GM19452 (cell line): ENCODE measurements around the gene MUC12.

Experiments
- ATAC-seq: cut with Tn5 transposase; IDR thresholded peaks from one replicate; pipeline ENCODE4 v1.9.1; 2021; ENCODE audit not compliant: unreplicated experiment

MUC12 gene

DNA sequence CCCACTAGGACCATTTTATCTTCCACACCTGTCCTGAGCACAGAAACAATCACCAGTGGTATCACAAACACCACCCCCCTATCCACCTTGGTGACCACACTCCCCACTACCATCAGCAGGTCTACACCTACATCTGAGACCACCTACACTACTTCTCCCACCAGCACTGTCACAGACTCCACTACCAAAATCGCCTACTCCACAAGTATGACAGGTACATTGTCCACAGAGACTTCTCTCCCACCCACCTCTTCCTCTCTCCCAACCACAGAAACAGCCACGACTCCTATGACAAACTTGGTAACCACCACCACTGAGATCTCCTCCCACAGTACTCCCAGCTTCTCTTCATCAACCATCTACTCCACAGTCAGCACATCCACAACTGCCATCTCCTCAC, 16.7 kb upstream of the MUC12 start:
- ATAC-seq, result no peak

DNA sequence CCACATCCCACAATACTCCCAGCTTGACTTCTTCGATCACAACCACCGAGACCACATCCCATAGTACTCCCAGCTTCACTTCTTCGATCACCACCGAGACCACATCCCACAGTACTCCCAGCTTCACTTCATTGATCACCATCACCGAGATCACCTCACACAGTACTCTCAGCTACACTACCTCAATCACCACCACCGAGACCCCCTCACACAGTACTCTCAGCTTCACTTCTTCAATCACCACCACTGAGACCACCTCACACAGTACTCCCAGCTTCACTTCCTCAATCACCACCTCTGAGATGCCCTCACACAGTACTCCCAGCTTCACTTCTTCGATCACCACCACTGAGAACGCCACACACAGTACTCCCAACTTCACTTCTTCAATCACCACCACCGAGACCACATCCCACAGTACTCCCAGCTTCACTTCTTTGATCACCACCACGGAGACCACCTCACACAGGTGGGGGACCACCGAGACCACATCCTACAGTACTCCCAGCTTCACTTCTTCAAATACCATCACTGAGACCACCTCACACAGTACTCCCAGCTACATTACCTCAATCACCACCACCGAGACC, 11.4 kb upstream of the MUC12 start:
- ATAC-seq, result no peak

DNA sequence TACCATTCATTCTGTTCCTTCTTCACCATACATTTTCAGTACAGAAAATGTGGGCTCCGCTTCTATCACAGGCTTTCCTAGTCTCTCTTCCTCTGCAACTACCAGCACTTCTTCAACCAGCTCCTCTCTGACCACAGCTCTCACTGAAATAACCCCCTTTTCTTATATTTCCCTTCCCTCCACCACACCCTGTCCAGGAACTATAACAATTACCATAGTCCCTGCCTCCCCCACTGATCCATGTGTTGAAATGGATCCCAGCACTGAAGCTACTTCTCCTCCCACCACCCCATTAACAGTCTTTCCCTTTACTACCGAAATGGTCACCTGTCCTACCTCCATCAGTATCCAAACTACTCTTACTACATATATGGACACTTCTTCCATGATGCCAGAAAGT, 9.5 kb upstream of the MUC12 start:
- no peak for ATAC-seq

DNA sequence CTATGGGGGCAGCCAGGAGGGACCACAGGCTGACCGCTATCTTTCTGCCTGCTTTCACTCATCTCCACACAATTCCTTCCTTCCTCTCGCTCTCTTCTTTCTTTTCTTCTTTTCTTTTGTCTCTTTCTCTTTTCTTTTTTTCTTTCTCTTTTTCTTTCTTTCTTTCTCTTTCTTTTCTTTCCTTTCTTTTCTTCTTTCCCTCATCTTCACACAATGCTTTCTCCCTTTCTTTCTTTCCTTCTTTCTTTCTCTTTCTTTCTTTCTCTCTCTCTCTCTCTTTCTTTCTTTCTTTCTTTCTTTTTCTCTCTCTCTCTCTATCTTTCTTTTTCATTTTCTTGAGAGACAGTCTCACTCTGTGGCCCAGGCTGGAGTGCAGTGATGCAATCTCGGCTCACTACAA, 6.8 kb upstream of the MUC12 start:
- no peak for ATAC-seq

DNA sequence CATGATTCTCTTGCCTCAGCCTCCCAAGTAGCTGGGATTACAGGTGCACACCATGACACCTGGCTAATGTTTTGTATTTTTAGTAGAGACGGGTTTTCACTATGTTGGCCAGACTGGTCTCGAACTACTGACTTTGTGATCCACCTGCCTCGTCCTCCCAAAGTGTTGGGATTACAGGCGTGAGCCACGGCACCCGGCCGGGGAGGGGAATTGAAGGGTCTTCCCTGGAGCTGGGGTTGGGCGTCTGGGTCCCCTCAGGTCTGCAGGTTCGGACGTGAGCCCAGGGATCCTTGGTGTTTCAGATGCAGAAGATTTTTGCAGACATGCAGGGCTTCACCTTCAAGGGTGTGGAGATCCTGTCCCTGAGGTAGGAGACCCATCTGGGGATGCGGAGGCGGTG, 6.0 kb upstream of the MUC12 start:
- ATAC-seq, result no peak

DNA sequence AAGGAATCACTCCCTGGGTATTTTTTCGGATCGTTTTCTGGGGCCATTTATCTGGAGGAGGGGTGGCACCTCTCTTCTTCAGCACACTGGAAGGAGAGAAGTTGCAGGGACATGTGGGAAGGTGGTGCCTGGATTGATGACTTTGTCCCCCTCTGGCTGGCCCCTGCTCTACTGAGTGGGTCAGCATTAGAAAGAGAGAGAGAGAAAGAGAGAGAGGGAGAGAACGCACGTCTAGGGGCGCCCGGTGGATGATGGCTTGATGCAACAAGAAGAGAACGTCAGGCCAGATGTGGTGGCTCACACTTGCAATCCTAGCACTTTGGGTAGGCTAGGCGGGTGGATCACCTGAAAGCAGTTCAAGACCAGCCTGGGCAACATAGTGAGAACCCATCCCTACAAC, 5.5 kb upstream of the MUC12 start:
- ATAC-seq, result no peak

DNA sequence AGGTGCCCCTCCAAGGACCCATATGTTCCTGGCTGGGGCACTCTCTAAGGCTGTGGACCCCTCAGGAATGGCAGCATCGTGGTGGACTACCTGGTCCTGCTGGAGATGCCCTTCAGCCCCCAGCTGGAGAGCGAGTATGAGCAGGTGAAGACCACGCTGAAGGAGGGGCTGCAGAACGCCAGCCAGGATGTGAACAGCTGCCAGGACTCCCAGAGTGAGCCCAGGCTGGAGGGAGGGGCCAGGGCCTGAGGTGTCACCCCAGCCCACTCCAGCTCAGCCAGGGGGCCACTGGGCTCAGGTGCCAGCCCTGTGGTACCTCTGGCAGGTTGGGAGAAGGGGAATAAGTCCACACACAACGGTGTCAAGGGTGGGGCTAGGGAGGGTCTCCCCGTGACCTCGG, 4.7 kb upstream of the MUC12 start:
- no peak for ATAC-seq

DNA sequence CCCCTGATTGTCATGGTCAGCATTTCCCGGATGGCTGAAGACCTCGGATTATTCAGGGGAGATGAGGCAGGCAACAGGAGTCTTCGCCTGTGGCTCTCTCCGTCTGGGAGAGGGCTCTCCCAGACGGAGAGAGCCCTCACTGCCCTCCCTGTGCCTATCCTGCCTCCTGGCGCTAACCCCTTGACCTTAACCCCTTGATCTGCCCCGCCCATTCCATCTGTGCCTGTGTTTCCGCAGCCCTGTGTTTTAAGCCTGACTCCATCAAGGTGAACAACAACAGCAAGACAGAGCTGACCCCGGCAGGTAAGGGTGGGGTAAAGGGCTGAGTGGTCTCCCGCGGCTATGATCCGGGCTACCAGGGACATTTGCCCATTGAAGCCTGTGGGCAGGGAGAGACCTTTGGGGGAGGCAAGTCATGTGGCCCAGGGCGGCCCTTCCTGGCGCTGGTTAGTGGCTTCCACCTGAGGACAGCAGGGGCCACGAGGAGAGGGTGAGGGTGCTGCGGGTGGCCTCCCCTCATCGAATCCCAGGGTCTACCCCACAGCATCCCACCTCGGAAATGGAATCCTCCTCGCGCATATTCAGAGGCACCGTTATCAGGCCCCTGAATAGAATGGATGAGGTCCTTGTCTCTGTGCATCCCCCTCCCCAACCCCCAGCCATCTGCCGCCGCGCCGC, 4.2 kb upstream of the MUC12 start:
- ATAC-seq, result no peak

DNA sequence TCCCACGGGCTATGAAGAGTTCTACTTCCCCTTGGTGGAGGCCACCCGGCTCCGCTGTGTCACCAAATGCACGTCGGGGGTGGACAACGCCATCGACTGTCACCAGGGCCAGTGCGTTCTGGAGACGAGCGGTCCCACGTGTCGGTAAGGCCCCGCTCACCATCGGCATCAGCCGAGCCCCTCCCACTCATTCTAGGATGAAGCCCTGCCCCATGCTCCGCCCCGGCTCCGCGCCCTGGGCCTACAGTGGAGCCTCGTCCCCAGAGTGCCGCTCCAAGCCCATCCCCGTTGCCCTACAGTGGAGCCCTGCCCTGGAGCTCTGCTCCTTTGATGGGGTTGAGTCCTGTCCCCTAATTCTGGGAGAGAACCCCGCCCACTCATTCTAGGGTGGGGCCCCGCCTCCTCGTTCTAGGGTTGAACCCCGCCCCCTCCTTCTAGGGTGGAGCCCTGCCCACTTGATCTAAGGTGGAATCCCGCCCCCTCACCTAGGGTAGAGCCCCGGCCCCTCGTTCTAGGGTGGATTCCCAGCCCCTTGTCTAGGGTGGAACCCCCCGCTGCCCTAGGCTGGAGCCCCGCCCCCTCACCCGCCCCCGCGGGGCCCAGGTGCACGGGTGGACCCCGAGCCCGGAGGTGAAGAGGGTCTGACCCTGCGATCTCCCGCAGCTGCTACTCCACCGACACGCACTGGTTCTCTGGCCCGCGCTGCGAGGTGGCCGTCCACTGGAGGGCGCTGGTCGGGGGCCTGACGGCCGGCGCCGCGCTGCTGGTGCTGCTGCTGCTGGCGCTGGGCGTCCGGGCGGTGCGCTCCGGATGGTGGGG, 3.4 kb upstream of the MUC12 start:
- no peak for ATAC-seq

DNA sequence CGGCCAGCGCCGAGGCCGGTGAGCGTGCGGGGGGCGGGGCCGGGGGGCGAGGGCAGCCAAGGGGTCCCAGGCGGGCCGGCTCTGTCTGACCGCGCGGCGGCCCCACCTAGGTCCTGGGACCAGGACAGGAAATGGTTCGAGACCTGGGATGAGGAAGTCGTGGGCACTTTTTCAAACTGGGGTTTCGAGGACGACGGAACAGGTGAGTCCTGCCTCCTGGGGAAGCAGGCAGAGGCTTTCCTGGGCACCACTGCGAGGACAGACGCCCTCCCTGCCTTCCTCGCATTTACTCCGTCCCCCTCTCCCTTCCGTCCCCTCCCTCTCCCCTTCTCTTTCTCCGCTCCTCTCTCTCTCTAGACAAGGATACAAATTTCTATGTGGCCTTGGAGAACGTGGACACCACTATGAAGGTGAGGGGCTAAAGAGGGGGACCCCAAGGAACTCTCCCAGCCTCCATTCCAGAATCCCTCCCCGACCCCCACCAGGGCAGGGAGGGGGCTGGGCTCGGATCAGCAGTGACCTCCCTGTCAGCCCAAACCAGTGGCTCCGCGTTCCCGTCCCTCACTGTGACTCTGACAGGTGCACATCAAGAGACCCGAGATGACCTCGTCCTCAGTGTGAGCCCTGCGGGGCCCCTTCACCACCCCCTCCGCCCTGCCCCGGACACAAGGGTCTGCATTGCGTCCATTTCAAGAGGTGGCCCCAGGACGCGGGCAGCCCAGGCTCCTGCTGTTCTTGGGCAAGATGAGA, 2.6 kb upstream of the MUC12 start:
- ATAC-seq, result no peak

DNA sequence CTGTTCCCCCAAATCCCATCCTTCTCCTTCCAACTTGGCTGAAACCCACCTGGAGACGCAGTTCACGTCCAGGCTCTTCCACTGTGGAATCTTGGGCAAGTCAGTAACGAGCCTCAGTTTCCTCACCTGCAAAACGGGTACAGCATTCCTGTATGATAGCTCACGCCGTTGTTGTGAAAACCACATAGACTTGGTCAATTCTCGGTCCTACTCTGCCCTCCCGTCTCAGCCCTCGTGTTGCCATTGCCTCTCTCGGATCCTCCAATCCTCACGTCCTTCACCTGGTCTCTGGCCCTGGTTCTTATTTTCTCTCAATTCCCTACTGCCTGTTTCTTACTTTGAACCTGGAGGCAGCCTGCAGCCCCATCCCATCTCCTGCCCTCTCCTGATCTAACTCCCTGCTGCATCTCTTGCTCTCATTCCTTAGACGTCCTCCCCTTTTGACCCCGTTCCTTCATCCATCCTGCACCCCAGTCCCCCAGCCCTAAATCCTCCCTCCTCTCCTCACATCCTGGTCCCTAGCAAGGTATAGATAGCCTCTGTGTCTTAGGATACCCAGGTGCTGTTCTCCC, 2.0 kb upstream of the MUC12 start:
- no peak for ATAC-seq

DNA sequence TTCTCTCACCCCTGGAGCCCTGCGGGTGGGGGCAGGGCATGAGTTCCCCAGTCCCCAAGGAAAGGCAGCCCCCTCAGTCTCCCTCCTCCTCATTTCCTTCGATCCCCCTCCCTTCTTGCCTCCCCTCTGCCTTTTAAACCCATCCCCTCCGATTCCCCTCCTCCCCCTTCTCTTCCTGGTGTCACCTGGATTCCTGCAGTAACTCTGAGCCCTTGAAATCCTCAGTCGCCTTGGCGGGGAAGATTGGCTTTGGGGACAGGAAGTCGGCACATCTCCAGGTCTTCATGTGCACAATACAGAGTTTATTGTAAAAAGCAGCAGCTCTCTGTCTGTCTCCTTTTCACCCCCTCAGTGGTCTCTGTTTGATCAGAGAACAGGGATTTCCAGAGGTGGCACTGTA, 1.3 kb upstream of the MUC12 start:
- ATAC-seq, result no peak

DNA sequence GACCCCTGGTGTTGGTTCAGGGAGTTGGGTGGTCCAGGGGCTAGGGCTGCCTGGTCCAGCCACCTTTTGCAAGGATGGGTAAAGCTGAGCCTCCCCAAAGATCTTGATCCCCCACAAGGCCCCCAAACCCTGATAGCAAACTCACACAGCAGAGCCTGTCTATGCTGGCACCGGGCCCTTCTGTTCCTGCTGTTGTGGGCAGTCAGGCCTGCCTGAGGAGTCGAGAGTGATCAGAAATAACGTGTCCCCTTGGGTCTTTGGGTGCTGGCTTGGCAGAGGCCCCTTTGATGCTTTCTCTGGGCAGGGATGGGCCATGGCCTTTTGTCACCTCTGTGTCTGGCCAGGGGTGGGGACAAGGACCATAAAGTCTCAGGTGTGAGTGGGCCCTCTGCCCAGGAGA, 715 bp upstream of the MUC12 start:
- no peak for ATAC-seq

DNA sequence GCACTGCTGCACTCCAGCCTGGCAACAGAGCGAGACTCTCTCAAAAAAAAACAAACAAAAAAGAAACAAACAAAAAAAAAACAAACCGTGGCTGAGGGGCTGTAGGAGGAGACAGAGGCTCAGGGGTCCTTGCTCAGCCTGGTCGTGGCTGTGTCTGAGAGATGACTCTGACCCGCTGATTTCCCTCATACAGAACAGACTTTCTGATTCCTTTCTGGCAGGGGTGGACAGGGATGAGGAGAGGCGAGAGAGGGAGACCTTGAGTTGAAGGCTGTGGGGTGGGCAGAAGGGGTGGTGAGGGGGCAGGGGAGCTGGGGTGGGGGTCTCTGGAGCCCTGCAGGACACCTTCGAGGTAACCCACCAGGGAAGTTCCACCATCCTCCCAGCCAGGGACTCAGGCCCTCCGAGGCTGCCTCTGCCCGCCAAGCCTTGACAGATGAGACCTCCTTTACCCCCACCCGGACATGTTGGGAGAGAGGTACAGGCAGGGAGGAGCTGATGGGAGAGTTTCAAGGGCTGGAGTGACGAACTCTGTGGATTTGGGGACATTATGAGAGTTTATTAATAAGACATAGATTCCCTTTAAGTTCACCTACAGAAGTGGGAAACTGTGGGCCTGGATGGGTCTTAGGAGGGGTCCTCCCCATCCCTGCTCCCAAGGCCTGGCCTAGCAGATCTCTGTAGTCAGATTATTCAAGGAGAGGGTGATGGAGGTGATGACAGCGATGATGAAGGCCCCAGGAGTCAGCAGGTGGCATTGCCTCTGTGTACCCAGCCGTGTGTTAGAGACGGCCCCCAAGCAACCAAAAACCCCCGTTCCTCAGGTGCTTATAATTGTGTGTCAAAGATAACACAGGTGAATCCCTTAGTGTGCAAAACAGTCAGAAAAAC, 2.0 kb downstream of the MUC12 start:
- no peak for ATAC-seq

DNA sequence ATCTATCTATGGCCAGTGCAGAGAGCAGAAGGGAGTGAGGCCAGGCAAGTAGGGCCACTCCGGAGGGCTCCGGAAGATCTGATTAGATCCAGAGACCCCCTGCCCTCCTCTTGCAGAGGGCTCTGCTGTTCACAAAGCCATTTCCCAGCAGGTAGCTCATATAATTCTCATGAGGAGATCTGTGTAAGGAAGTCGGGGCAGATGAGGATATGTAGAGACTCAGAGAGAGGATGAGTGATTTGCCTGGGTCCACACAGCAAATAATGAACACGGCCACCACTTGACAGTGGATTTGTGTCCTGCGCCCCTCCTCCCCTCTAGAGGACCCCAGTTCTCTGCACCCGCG, 2.6 kb downstream of the MUC12 start:
- no peak for ATAC-seq

DNA sequence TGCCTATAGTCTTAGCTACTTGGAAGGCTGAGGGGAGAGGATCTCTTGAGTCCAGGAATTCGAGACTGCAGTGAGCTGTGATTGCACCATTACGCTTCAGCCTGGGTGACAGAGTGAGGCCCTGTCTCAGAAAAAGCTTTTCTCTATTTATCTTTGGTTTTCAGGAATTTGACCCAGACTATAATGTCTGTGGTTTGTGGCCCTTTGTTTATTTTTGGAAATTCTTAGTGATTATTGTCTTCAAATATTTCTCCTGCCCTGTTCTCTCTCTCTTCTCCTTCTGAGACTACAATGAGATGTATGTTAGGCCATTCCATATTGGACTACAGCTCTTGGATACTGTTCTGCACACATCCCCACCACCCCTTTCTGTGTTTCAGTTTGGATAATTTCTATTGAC, 4.7 kb downstream of the MUC12 start:
- ATAC-seq, result no peak

DNA sequence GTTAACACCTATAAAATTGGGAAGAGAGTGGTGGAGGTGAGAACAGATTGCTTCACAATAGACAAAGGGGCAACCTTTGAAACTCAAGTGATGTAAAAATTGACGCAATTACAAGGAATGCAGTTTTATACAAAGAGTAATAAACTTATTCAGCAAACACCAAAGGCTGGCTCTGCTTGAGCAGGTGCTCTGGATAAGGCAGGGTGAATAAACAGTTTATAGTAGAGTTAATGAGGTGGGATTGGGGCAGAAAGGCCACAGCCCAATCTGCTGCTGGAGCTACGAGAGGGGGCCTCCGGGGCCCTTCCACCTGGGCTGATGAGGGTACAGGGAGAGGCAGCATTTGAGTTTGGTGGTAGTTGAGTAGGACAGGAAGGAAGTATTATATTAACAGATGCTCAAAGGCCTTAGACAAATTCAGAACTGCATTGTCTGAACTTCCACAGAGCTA, 6.0 kb downstream of the MUC12 start:
- ATAC-seq, result no peak

DNA sequence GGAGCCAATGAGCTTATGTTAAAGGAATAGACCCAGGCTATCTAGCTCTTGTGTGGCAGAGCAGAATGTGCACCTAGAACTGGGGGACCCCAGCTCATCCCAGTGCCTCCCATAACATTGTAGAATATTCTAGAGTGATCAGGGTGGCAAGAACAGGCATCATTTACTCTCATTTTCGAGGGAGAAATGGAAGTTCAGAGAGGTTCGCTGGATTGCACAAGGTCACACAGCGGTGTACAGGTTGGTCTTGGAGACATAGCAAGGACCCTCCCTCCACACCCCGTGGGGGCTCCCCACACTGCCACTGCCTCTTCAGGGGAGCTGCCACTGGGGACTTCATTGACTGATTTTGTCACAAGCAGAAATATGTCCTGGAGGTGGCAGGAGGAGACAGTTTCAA, 8.9 kb downstream of the MUC12 start:
- no peak for ATAC-seq

DNA sequence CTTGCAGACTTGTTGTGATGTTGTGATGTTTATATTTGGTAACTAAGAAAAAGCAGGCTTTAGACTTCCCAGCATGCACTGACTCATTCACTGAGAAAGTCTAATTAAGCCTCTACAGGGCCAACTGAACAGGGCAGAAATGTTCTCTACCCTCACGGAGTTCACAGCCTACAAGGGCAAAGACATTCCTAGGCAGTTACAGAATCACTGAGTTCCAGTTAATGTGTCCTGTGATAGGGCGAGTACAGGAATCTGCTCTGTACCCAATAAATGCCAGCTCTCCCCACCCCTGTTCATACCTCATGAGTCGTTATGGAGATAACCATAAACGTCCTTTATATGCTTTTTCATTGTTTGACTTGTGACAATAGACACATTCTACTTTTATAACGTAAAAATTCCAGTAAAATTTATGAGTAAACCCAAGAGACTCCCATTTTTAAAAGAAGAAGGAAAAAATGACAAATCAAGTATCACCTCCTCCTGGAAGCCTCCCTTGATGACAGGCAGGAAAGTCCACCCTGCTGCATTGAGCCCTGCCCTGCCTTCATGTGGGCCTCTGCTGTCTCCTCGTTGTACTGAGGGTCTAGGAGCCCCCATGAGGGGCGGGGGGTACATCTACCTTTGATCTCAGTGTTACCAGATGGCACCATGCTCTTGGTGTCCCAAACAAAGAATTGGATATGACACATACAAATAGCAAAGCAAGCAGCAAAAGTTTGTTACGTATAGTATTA, 14.3 kb downstream of the MUC12 start:
- ATAC-seq, result no peak
